Left ventricle myocardium inferior (tissue), 1 donor: ENCODE results near the gene TIAM2. TPM values are rescaled to one million over a fixed set of nuclear protein-coding genes. Genes with fewer than 3 reads are reported as not detected.

ENCODE experiments used
- DNase-seq: peaks from one replicate; pipeline ENCODE4 v3.0.0-alpha.2; 2020
- H3K27ac ChIP-seq: fragments of 200-600 bp; replicated peaks from 2 replicates; pipeline ENCODE4 v1.8.0; 2021
- H3K27me3 ChIP-seq: fragments of 200-600 bp; 2 replicates; pipeline ENCODE4 v1.8.0; 2021; ENCODE audit warnings: low read depth
- H3K36me3 ChIP-seq: fragments of 200-600 bp; 2 replicates; pipeline ENCODE4 v1.8.0; 2021
- H3K4me1 ChIP-seq: fragments of 200-600 bp; 2 replicates; pipeline ENCODE4 v1.8.0; 2021
- H3K4me3 ChIP-seq: fragments of 200-600 bp; 2 replicates; pipeline ENCODE4 v1.8.0; 2021; ENCODE audit warnings: mild to moderate bottlenecking, moderate library complexity
- H3K9me3 ChIP-seq: fragments of 200-600 bp; replicated peaks from 2 replicates; pipeline ENCODE4 v1.8.0; 2021
- CTCF ChIP-seq: fragments of 200-600 bp; IDR thresholded peaks from 2 replicates; pipeline ENCODE4 v1.8.0; 2021; ENCODE audit warnings: antibody characterized with exemption, mild to moderate bottlenecking, borderline replicate concordance
- intact Hi-C: fragments of 100-400 bp; cut with micrococcal nuclease; formaldehyde crosslinking; loops from one replicate; pipeline ENCODE4 v1.11.0; 2022
- total RNA-seq: library from RNA; stranded (reverse); fragmentation: NEBNext Ultra II Directional; extraction: Animal tissue kit (Norgen Biotek cat#: 25700); gene quantifications from one replicate; pipeline ENCODE4 v1.2.1, GENCODE V29; 2021
- donor health status: DM: no; HTN: yes; CAD: no; lungs with severe emphysema.

The TIAM2 gene
- total RNA-seq, 1 donor from 2014 or later: 12.0 TPM

- Histone ChIP-seq H3K4me1 (peaks cover 34% of the 10 kb centered on the region), H3K36me3 (peaks cover 71% of the 10 kb centered on the region), H3K27me3 (no peaks in the 10 kb centered on the region), H3K9me3 (no peaks in the 10 kb centered on the region), H3K4me3 (no peak overlapping the region), H3K27ac (peak overlapping the region; percentile 2)
- TF ChIP-seq CTCF: no peak
- DNase-seq: no peak
- intact Hi-C loops: no loop called here
These were observed 261.1 kb downstream of the TIAM2 start for GRCh38 chr6:155256122-155256795.

GRCh38 chr6:155257796-155258195 is 262.7 kb downstream of the TIAM2 start:
- no peak for DNase-seq
- intact Hi-C loops: no loop called here
- H3K36me3 ChIP-seq: peaks cover 58% of the 10 kb centered on the region

GRCh38 chr6:155259204-155259603 is 264.1 kb downstream of the TIAM2 start:
- intact Hi-C loops: no loop called here
- peaks cover 31% of the 10 kb centered on the region for H3K4me1 ChIP-seq
- TF ChIP-seq CTCF: no peak
- H3K27ac ChIP-seq: no peak overlapping the region
- no peak overlapping the region for H3K4me3 ChIP-seq
- DNase-seq: no peak
- H3K9me3 ChIP-seq: no peaks in the 10 kb centered on the region
- no peaks in the 10 kb centered on the region for H3K27me3 ChIP-seq
- H3K36me3 ChIP-seq: peaks cover 51% of the 10 kb centered on the region

More at GRCh38 chr6:155257796-155258195, 262.7 kb downstream of the TIAM2 start:
- Histone ChIP-seq H3K9me3 (no peaks in the 10 kb centered on the region), H3K27me3 (no peaks in the 10 kb centered on the region), H3K4me3 (no peak overlapping the region), H3K27ac (no peak overlapping the region), H3K4me1 (peaks cover 30% of the 10 kb centered on the region)
- no peak for TF ChIP-seq CTCF

GRCh38 chr6:155259897-155260296 is 264.8 kb downstream of the TIAM2 start:
- intact Hi-C loops: no loop called here
- H3K27ac ChIP-seq: no peak overlapping the region
- H3K4me3 ChIP-seq: no peak overlapping the region
- H3K36me3 ChIP-seq: peaks cover 46% of the 10 kb centered on the region
- H3K27me3 ChIP-seq: no peaks in the 10 kb centered on the region
- TF ChIP-seq CTCF: no peak
- H3K4me1 ChIP-seq: peaks cover 31% of the 10 kb centered on the region
- H3K9me3 ChIP-seq: no peaks in the 10 kb centered on the region
- DNase-seq: no peak

- no peaks in the 10 kb centered on the region for H3K27me3 ChIP-seq
- intact Hi-C loops: no loop called here
- H3K4me3 ChIP-seq: no peak overlapping the region
- peaks cover 44% of the 10 kb centered on the region for H3K36me3 ChIP-seq
- no peaks in the 10 kb centered on the region for H3K9me3 ChIP-seq
- H3K4me1 ChIP-seq: peaks cover 31% of the 10 kb centered on the region
- no peak overlapping the region for H3K27ac ChIP-seq
- no peak for TF ChIP-seq CTCF
- DNase-seq: no peak
These were observed 265.6 kb downstream of the TIAM2 start for GRCh38 chr6:155260686-155261085.
